ENCODE data around the gene ZBTB34. TPM values are rescaled to one million over a fixed set of nuclear protein-coding genes. Genes with fewer than 3 reads are reported as not detected.
"Not testable (repeated sequence)": the region's sequence is repeated elsewhere in the genome, so short reads cannot be mapped to it uniquely, and the experiment has no call there.

Gene ZBTB34
- total RNA-seq, 4 donors from 2014 or later, result 10.8 to 15.9 (median 13.0) TPM

DNA sequence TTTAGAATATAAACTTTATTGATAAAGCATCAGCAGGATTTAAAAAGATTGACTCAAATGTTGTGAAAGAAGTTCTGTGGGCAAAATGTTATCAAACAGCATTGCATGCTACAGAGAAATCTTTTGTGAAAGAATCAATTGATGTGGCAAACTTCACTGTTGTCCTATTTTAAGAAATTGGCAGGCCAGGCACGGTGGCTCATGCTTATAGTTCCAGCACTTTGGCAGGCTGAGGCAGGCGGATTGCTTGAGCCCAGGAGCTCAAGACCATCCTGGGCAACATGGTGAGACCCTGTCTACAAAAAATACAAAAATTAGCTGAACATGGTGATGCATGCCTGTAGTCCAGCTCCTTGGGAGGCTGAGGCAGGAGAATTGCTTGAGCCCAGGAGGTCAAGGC is 38.2 kb upstream of the ZBTB34 start:
- Histone ChIP-seq H3K36me3 (peaks cover 29% of the 10 kb centered on the region), H3K4me1 (no peaks in the 10 kb centered on the region), H3K27me3 (no peaks in the 10 kb centered on the region), H3K27ac (no peak overlapping the region), H3K4me3 (no peak overlapping the region), H3K9me3 (peaks cover 7% of the 10 kb centered on the region)
- no peak for DNase-seq (ENCODE audit: low spot score in 2 of 2)
- TF ChIP-seq, protein P1, sequence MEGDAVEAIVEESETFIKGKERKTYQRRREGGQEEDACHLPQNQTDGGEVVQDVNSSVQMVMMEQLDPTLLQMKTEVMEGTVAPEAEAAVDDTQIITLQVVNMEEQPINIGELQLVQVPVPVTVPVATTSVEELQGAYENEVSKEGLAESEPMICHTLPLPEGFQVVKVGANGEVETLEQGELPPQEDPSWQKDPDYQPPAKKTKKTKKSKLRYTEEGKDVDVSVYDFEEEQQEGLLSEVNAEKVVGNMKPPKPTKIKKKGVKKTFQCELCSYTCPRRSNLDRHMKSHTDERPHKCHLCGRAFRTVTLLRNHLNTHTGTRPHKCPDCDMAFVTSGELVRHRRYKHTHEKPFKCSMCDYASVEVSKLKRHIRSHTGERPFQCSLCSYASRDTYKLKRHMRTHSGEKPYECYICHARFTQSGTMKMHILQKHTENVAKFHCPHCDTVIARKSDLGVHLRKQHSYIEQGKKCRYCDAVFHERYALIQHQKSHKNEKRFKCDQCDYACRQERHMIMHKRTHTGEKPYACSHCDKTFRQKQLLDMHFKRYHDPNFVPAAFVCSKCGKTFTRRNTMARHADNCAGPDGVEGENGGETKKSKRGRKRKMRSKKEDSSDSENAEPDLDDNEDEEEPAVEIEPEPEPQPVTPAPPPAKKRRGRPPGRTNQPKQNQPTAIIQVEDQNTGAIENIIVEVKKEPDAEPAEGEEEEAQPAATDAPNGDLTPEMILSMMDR (IDR thresholded peaks at IDR 0.05), result no peak
- no peak for TF ChIP-seq POLR2A (IDR thresholded peaks at IDR 0.05)
- no peak for TF ChIP-seq EP300 (IDR thresholded peaks at IDR 0.05)
- TF ChIP-seq POLR2AphosphoS5 (IDR thresholded peaks at IDR 0.05), result no peak
- 43% methylated on average over 2 of the region's 2 CpGs for WGBS

DNA sequence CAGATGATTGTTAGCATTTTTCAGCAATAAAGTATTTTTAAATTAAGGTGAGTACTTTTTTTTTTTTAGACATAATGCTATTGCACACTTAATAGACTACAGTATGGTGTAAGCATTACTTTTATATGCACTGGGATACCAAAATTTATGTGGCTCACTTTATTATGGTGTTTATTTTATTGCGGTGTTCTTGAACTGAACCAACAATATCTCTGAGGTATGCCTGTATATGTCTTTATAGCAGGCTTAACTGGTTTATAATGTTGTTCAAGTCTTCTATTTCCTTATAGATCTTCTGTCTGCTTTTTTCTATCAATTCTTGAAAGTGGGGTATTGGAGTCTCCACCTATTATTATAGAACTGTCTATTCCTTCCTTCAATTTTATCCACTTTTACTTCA is 37.6 kb upstream of the ZBTB34 start:
- 89% methylated on average over 1 of the region's 1 CpG for WGBS
- Histone ChIP-seq H3K27me3 (no peaks in the 10 kb centered on the region), H3K9me3 (peaks cover 7% of the 10 kb centered on the region), H3K4me3 (no peak overlapping the region), H3K4me1 (no peaks in the 10 kb centered on the region), H3K36me3 (peaks cover 33% of the 10 kb centered on the region), H3K27ac (no peak overlapping the region)
- TF ChIP-seq POLR2A (IDR thresholded peaks at IDR 0.05) (no peak), POLR2AphosphoS5 (IDR thresholded peaks at IDR 0.05) (no peak), EP300 (IDR thresholded peaks at IDR 0.05) (no peak)
- TF ChIP-seq, protein P1 (IDR thresholded peaks at IDR 0.05), result no peak
- no peak for DNase-seq (ENCODE audit: low spot score in 2 of 2)

DNA sequence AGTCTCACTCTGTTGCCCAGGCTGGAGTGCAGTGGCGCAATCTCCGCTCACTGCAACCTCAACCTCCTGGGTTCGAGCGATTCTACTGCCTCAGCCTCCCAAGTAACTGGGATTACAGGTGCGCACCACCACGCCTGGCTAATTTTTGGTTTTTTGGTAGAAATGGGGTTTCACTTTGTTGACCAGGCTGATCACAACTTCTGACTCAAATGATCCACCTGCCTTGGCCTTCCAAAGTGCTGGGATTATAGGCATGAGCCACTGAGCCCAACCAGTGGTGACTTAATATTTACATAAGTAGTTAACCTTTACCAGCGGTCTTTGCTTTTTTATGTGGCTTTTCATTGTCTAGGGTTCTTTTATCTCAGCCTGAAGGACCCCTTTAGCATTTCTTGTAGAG is 36.4 kb upstream of the ZBTB34 start:
- peaks cover 24% of the 10 kb centered on the region for H3K36me3 ChIP-seq
- not testable (repeated sequence) for DNase-seq (ENCODE audit: low spot score in 2 of 2); H3K4me3 ChIP-seq; H3K4me1 ChIP-seq; H3K27me3 ChIP-seq; H3K27ac ChIP-seq; H3K9me3 ChIP-seq
- 97% methylated on average over 7 of the region's 7 CpGs for WGBS

DNA sequence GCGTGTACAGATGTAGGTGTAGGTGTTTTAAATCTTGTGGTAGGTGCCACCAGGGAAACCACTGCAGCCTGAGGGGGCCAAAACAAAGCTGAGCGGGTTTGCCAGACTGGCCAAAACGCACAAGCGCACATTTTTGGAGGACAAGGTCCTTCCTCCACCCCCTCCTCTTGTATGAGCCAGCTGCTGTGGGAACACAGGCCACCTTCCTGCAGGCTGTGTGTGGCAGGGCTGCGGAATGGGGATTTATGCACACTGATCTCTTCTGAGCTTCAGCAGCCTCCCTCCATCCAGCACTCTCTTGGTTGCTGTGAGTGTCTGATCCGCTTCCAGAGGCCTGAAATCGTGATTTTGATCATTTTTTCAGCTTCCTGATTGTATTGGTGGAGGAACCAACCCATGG is 33.2 kb upstream of the ZBTB34 start:
- peaks cover 27% of the 10 kb centered on the region for H3K36me3 ChIP-seq
- TF ChIP-seq, protein P1 (IDR thresholded peaks at IDR 0.05), result no peak
- TF ChIP-seq POLR2AphosphoS5 (IDR thresholded peaks at IDR 0.05) (no peak), EP300 (IDR thresholded peaks at IDR 0.05) (no peak), POLR2A (IDR thresholded peaks at IDR 0.05) (no peak)
- 93% methylated on average over 7 of the region's 7 CpGs for WGBS

DNA sequence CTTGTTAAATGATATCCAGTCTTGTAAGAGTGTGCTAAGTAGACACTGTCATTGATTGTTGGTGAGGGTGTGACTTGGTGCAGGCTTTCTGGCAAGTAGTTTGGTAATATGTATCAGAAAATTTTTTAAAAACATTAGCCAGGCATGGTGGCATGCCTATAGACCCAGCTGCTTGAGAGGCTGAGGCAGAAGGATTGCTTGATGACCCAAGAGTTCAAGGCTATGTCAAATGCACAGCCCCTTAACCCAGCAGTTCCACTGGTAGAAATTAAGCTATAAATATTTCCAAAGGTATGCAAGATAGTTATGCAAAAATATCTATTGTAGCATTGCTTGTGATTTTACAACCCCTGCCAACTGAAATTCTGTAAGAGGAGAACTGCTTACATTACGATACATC is 31.4 kb upstream of the ZBTB34 start:
- 97% methylated on average over 1 of the region's 1 CpG for WGBS
- DNase-seq (ENCODE audit: low spot score in 2 of 2), result no peak
- Histone ChIP-seq H3K4me3 (no peak overlapping the region), H3K4me1 (no peaks in the 10 kb centered on the region), H3K27me3 (no peaks in the 10 kb centered on the region), H3K9me3 (no peaks in the 10 kb centered on the region), H3K36me3 (peaks cover 45% of the 10 kb centered on the region), H3K27ac (no peak overlapping the region)
- TF ChIP-seq POLR2AphosphoS5 (IDR thresholded peaks at IDR 0.05) (no peak), EP300 (IDR thresholded peaks at IDR 0.05) (no peak), POLR2A (IDR thresholded peaks at IDR 0.05) (no peak)
- TF ChIP-seq, protein P1 (IDR thresholded peaks at IDR 0.05), result no peak

More for the DNA sequence above, 33.2 kb upstream of the ZBTB34 start:
- Histone ChIP-seq H3K27me3 (no peaks in the 10 kb centered on the region), H3K4me1 (no peaks in the 10 kb centered on the region), H3K4me3 (no peak overlapping the region), H3K9me3 (no peaks in the 10 kb centered on the region), H3K27ac (no peak overlapping the region)
- DNase-seq (ENCODE audit: low spot score in 2 of 2), result no peak

DNA sequence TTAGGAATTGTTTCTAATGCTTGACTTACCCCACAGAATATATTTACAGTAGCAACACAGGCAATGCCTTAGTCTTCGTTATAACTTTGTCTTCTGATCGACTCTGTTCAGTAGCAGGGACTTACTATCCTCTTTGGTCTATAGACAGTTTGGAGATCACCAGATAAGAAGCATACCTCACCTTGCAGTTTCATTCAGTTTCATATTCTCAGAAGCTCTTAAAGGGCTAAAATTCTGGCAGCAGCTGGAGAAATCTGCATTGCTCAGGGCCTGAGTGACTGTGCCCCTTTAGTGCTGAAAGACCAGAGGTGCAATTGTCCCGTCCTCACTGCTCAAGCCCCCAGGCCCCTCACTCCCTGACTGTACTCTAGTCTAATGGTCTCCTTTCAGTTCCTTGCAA is 29.6 kb upstream of the ZBTB34 start:
- Histone ChIP-seq H3K4me1 (no peaks in the 10 kb centered on the region), H3K4me3 (no peak overlapping the region), H3K36me3 (peaks cover 52% of the 10 kb centered on the region), H3K27ac (no peak overlapping the region), H3K27me3 (no peaks in the 10 kb centered on the region), H3K9me3 (no peaks in the 10 kb centered on the region)
- 76% methylated on average over 3 of the region's 3 CpGs for WGBS
- TF ChIP-seq POLR2AphosphoS5 (IDR thresholded peaks at IDR 0.05) (no peak), POLR2A (IDR thresholded peaks at IDR 0.05) (no peak), EP300 (IDR thresholded peaks at IDR 0.05) (no peak)
- TF ChIP-seq, protein P1 (IDR thresholded peaks at IDR 0.05), result no peak
- DNase-seq (ENCODE audit: low spot score in 2 of 2), result no peak
